Measurements from ENCODE around the gene ELOVL6.

The ELOVL6 gene

DNA sequence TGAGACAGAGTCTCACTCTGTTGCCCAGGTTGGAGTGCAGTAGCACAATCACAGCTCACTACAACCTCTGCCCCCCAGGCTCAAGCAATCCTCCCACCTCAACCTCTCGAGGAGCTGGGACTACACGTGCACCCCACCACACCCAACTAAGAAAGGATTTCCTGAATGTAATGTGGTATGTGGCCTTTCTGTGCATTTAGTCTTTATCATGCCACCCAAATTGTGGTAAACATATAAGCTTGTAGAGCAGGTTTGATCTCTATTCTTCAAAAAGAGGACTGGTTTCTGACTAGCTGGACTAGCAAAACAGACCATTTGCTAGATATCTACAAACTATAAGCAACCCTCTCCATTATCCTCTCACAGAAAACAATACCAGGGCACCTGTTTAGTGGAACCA lies 33.6 kb downstream of the ELOVL6 start:
- Histone ChIP-seq H3K9me3 (no peaks in the 10 kb centered on the region), H3K27me3 (no peaks in the 10 kb centered on the region), H3K27ac (no peak overlapping the region), H3K4me3 (ENCODE audit: low read depth in 1 of 2, low read length in 1 of 2) (no peak overlapping the region), H3K4me1 (ENCODE audit: control insufficient read depth in 1 of 2, insufficient read depth in 1 of 2, low read depth in 1 of 2, low read length in 1 of 2) (no peaks in the 10 kb centered on the region), H3K36me3 (no peaks in the 10 kb centered on the region)
- TF ChIP-seq, protein P1, sequence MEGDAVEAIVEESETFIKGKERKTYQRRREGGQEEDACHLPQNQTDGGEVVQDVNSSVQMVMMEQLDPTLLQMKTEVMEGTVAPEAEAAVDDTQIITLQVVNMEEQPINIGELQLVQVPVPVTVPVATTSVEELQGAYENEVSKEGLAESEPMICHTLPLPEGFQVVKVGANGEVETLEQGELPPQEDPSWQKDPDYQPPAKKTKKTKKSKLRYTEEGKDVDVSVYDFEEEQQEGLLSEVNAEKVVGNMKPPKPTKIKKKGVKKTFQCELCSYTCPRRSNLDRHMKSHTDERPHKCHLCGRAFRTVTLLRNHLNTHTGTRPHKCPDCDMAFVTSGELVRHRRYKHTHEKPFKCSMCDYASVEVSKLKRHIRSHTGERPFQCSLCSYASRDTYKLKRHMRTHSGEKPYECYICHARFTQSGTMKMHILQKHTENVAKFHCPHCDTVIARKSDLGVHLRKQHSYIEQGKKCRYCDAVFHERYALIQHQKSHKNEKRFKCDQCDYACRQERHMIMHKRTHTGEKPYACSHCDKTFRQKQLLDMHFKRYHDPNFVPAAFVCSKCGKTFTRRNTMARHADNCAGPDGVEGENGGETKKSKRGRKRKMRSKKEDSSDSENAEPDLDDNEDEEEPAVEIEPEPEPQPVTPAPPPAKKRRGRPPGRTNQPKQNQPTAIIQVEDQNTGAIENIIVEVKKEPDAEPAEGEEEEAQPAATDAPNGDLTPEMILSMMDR (IDR thresholded peaks at IDR 0.05), result no peak

GRCh38 chr4:110164251-110164650 lies 34.2 kb downstream of the ELOVL6 start:
- no peaks in the 10 kb centered on the region for H3K36me3 ChIP-seq
- TF ChIP-seq, protein P1 (IDR thresholded peaks at IDR 0.05), result no peak
- H3K9me3 ChIP-seq, result no peaks in the 10 kb centered on the region
- no peak overlapping the region for H3K27ac ChIP-seq
- no peaks in the 10 kb centered on the region for H3K4me1 ChIP-seq (ENCODE audit: control insufficient read depth in 1 of 2, insufficient read depth in 1 of 2, low read depth in 1 of 2, low read length in 1 of 2)
- H3K27me3 ChIP-seq, result no peaks in the 10 kb centered on the region
- no peak overlapping the region for H3K4me3 ChIP-seq (ENCODE audit: low read depth in 1 of 2, low read length in 1 of 2)

DNA sequence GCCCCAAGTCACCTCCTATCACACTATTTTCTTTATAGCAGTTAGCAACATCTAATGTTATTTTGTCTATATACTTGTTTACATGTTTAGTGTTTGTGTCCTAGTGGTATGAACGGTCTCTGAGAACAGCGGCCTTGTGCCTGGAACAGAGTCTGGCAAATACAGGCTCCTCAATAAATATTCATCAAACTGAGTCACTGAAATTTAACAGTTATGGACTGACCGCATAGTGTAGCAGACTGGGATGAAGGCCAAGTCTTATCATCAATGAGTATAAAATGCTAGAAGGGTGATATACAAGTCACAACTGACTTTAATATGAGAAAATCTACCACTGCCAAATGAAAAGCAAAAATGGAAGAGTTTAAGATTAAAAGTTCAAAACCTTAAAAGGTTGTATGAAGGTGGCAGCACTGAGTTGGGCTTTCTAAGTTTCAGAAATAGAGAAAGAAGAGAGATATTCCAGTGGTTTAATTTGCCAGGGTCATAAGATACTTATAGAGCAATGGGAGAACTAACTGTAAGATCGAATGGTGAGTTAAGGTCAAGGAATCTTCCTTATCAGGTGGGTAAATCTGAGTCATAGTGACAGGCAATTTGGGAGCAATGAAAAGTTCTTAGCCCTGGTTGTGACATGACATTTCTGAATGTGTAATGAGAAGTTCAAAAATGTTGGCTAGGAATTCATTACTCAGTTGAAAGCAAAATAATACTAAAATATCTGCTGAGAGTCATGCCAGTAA lies 34.9 kb downstream of the ELOVL6 start:
- no peaks in the 10 kb centered on the region for H3K9me3 ChIP-seq

GRCh38 chr4:110160618-110161017 lies 37.8 kb downstream of the ELOVL6 start:
- no peak overlapping the region for H3K4me3 ChIP-seq (ENCODE audit: low read depth in 1 of 2, low read length in 1 of 2)
- H3K4me1 ChIP-seq (ENCODE audit: control insufficient read depth in 1 of 2, insufficient read depth in 1 of 2, low read depth in 1 of 2, low read length in 1 of 2), result no peaks in the 10 kb centered on the region
- no peaks in the 10 kb centered on the region for H3K36me3 ChIP-seq
- no peaks in the 10 kb centered on the region for H3K27me3 ChIP-seq
- H3K27ac ChIP-seq, result no peak overlapping the region
- TF ChIP-seq, protein P1 (IDR thresholded peaks at IDR 0.05), result no peak
- no peaks in the 10 kb centered on the region for H3K9me3 ChIP-seq

More for the DNA sequence above, 34.9 kb downstream of the ELOVL6 start:
- Histone ChIP-seq H3K27me3 (no peaks in the 10 kb centered on the region), H3K36me3 (no peaks in the 10 kb centered on the region), H3K4me1 (ENCODE audit: control insufficient read depth in 1 of 2, insufficient read depth in 1 of 2, low read depth in 1 of 2, low read length in 1 of 2) (no peaks in the 10 kb centered on the region), H3K27ac (no peak overlapping the region), H3K4me3 (ENCODE audit: low read depth in 1 of 2, low read length in 1 of 2) (no peak overlapping the region)
- TF ChIP-seq, protein P1 (IDR thresholded peaks at IDR 0.05), result no peak

DNA sequence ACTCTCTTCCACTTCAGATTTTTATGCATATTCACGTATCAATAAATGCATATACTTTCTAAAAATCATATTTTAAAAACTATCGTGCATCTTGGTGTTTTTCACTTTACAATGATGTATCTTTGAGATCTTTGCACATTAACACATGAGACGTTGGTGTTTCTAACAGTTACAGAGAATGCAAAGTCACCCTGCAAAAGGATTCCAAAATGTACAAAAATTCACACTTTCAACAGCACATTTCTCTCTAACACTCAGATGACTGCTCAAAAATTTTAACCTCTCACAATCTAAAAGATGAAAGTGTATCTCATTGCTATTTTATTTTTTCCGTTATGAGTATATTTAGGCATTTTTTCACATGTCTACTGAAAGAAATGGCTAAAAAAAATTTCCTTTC lies 38.9 kb downstream of the ELOVL6 start:
- H3K36me3 ChIP-seq, result no peaks in the 10 kb centered on the region
- no peaks in the 10 kb centered on the region for H3K9me3 ChIP-seq
- TF ChIP-seq, protein P1 (IDR thresholded peaks at IDR 0.05), result no peak
- H3K4me1 ChIP-seq (ENCODE audit: control insufficient read depth in 1 of 2, insufficient read depth in 1 of 2, low read depth in 1 of 2, low read length in 1 of 2), result no peaks in the 10 kb centered on the region
- no peak overlapping the region for H3K27ac ChIP-seq
- H3K27me3 ChIP-seq, result no peaks in the 10 kb centered on the region
- no peak overlapping the region for H3K4me3 ChIP-seq (ENCODE audit: low read depth in 1 of 2, low read length in 1 of 2)

All from neutrophil (primary cell).